Parathyroid adenoma (tissue), 2 donors: ENCODE measurements around the gene GABRG3.

Source experiments
- H2AFZ ChIP-seq: fragments of 300-600 bp; sonication (generic); one replicate; pipeline ENCODE4 v1.7.0; 2017; ENCODE audit warnings: antibody characterized with exemption, mild to moderate bottlenecking
- H3K27ac ChIP-seq: fragments of 300-600 bp; sonication (generic); one replicate; pipeline ENCODE4 v1.7.0; 2017
- H3K27me3 ChIP-seq: fragments of 300-600 bp; sonication (generic); one replicate; pipeline ENCODE4 v1.7.0; 2017; ENCODE audit warnings: low read length; ENCODE audit not compliant: control insufficient read depth, insufficient read depth
- H3K36me3 ChIP-seq: fragments of 300-600 bp; sonication (generic); one replicate; pipeline ENCODE4 v1.7.0; 2017; ENCODE audit warnings: low read length; ENCODE audit not compliant: control insufficient read depth, insufficient read depth
- H3K4me1 ChIP-seq: fragments of 300-600 bp; sonication (generic); one replicate; pipeline ENCODE4 v1.7.0; 2017; ENCODE audit warnings: control low read depth
- H3K4me2 ChIP-seq: fragments of 300-600 bp; sonication (generic); one replicate; pipeline ENCODE4 v1.7.0; 2017; ENCODE audit warnings: low read length
- H3K4me3 ChIP-seq: fragments of 300-600 bp; sonication (generic); one replicate; pipeline ENCODE4 v1.7.0; 2017; ENCODE audit warnings: low read depth, low read length
- H3K79me2 ChIP-seq: fragments of 300-600 bp; sonication (generic); one replicate; pipeline ENCODE4 v1.7.0; 2017; ENCODE audit warnings: control low read depth
- H3K9ac ChIP-seq: fragments of 300-600 bp; sonication (generic); one replicate; pipeline ENCODE4 v1.7.0; 2017; ENCODE audit warnings: mild to moderate bottlenecking
- H3K9me3 ChIP-seq: fragments of 300-600 bp; sonication (generic); one replicate; pipeline ENCODE4 v1.7.0; 2017; ENCODE audit warnings: low read length; ENCODE audit not compliant: control insufficient read depth
- CTCF ChIP-seq: fragments of 300-600 bp; sonication (generic); IDR thresholded peaks from one replicate; pipeline ENCODE4 v1.7.0; 2017; ENCODE audit warnings: antibody characterized with exemption, mild to moderate bottlenecking
- donor health status: primary hyperparathyroidism.

Gene GABRG3

DNA sequence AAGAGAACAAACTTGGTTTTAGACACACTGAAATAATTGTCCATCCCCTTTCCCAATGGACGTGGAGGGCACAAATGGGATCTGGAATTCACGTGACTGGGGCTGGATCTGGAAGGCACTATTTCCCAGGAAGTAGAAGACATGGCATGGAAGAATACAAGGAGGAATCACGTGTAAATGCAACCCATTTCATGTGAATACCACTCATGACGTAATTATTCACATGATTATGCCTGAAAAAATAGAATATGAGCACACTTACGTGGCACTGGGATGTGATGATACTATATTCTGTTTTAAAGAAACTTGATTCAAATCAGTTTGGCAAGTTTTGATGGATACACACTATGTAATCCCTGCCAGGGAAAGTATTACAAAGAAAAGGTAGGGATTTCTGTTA lies 477.3 kb downstream of the GABRG3 start:
- H3K9me3 ChIP-seq = no peaks in the 10 kb centered on the region
- H3K4me3 ChIP-seq = no peak overlapping the region
- no peak overlapping the region for H2AFZ ChIP-seq
- no peaks in the 10 kb centered on the region for H3K36me3 ChIP-seq
- no peak for TF ChIP-seq CTCF
- no peaks in the 10 kb centered on the region for H3K27me3 ChIP-seq
- no peaks in the 10 kb centered on the region for H3K79me2 ChIP-seq
- H3K4me1 ChIP-seq = no peaks in the 10 kb centered on the region
- H3K9ac ChIP-seq = no peak overlapping the region
- H3K27ac ChIP-seq = no peak overlapping the region
- no peak overlapping the region for H3K4me2 ChIP-seq

GRCh38 chr15:27448986-27449385 lies 478.0 kb downstream of the GABRG3 start:
- H3K4me2 ChIP-seq = no peak overlapping the region
- H3K9me3 ChIP-seq = no peaks in the 10 kb centered on the region
- H3K27ac ChIP-seq = no peak overlapping the region
- H3K36me3 ChIP-seq = no peaks in the 10 kb centered on the region
- no peaks in the 10 kb centered on the region for H3K27me3 ChIP-seq
- no peak for TF ChIP-seq CTCF
- no peak overlapping the region for H3K9ac ChIP-seq
- H3K4me3 ChIP-seq = no peak overlapping the region
- H3K4me1 ChIP-seq = no peaks in the 10 kb centered on the region
- H3K79me2 ChIP-seq = no peaks in the 10 kb centered on the region
- H2AFZ ChIP-seq = no peak overlapping the region

GRCh38 chr15:27449941-27450340 lies 479.0 kb downstream of the GABRG3 start:
- no peak overlapping the region for H2AFZ ChIP-seq
- H3K4me3 ChIP-seq = no peak overlapping the region
- H3K9me3 ChIP-seq = no peaks in the 10 kb centered on the region
- no peaks in the 10 kb centered on the region for H3K27me3 ChIP-seq
- H3K4me2 ChIP-seq = no peak overlapping the region
- H3K27ac ChIP-seq = no peak overlapping the region
- no peak overlapping the region for H3K9ac ChIP-seq
- H3K79me2 ChIP-seq = no peaks in the 10 kb centered on the region
- no peaks in the 10 kb centered on the region for H3K36me3 ChIP-seq
- H3K4me1 ChIP-seq = no peaks in the 10 kb centered on the region
- no peak for TF ChIP-seq CTCF

- no peaks in the 10 kb centered on the region for H3K27me3 ChIP-seq
- H3K27ac ChIP-seq = no peak overlapping the region
- H3K79me2 ChIP-seq = no peaks in the 10 kb centered on the region
- no peaks in the 10 kb centered on the region for H3K9me3 ChIP-seq
- no peaks in the 10 kb centered on the region for H3K36me3 ChIP-seq
- no peaks in the 10 kb centered on the region for H3K4me1 ChIP-seq
- no peak overlapping the region for H3K4me3 ChIP-seq
- no peak overlapping the region for H3K9ac ChIP-seq
- no peak overlapping the region for H2AFZ ChIP-seq
- H3K4me2 ChIP-seq = no peak overlapping the region
- no peak for TF ChIP-seq CTCF
Observed at GRCh38 chr15:27454281-27455075, 483.5 kb downstream of the GABRG3 start.

DNA sequence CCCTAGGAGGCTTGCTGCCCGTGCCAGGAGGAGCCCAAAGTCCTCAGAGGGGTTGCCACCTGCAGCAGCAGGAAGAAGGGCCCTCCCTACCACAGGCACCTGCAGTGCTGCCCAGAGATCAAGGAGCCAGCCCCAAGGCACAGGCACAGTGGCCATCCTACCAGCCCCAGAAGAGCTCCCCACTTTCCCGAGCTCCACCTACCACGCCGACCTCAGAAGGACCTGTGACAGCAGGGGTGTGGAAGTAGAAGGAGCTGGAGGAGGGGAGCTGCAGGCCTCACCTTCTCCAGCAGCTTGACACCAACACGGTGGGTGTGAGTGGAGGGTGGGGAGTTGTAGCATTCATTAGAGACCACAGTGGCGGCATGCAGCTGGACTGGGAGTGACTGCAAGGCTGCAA lies 485.8 kb downstream of the GABRG3 start:
- no peaks in the 10 kb centered on the region for H3K9me3 ChIP-seq
- no peaks in the 10 kb centered on the region for H3K4me1 ChIP-seq
- H3K4me3 ChIP-seq = no peak overlapping the region
- no peak overlapping the region for H2AFZ ChIP-seq
- no peak overlapping the region for H3K9ac ChIP-seq
- no peak overlapping the region for H3K27ac ChIP-seq
- no peaks in the 10 kb centered on the region for H3K79me2 ChIP-seq
- no peak overlapping the region for H3K4me2 ChIP-seq
- H3K36me3 ChIP-seq = no peaks in the 10 kb centered on the region
- no peaks in the 10 kb centered on the region for H3K27me3 ChIP-seq
- TF ChIP-seq CTCF = no peak
